HG02981 (cell line): ENCODE measurements around the gene SFI1.
A peak's percentile ranks its signal among the peaks of the same experiment; 100 is the strongest.
"Not testable (repeated sequence)": the region's sequence is repeated elsewhere in the genome, so short reads cannot be mapped to it uniquely, and the experiment has no call there.

ENCODE experiments used
- ATAC-seq: cut with Tn5 transposase; IDR thresholded peaks from one replicate; pipeline ENCODE4 v1.9.1; 2021; ENCODE audit warnings: mild to moderate bottlenecking, moderate library complexity; ENCODE audit not compliant: unreplicated experiment

The SFI1 gene

GRCh38 chr22:31490496-31490925 lies 5.8 kb upstream of the SFI1 start:
- peak; percentile 62 for ATAC-seq

- ATAC-seq = no peak
Observed at GRCh38 chr22:31491218-31491962, 4.9 kb upstream of the SFI1 start.

- ATAC-seq = no peak
Observed at GRCh38 chr22:31492151-31492550, 4.2 kb upstream of the SFI1 start.

GRCh38 chr22:31493355-31493754 lies 3.0 kb upstream of the SFI1 start:
- ATAC-seq = not testable (repeated sequence)

GRCh38 chr22:31495343-31495742 lies 993 bp upstream of the SFI1 start:
- ATAC-seq = no peak

GRCh38 chr22:31496735-31497146 lies 405 bp downstream of the SFI1 start:
- peak; percentile 8 for ATAC-seq

GRCh38 chr22:31497148-31497938 lies 1.0 kb downstream of the SFI1 start:
- no peak for ATAC-seq

- ATAC-seq = no peak
Observed at GRCh38 chr22:31501738-31502137, 5.4 kb downstream of the SFI1 start.

- ATAC-seq = no peak
Observed at GRCh38 chr22:31503211-31503964, 7.1 kb downstream of the SFI1 start.

GRCh38 chr22:31504282-31504681 lies 7.9 kb downstream of the SFI1 start:
- ATAC-seq = no peak

- not testable (repeated sequence) for ATAC-seq
Observed at GRCh38 chr22:31507517-31507916, 11.2 kb downstream of the SFI1 start.

GRCh38 chr22:31508536-31508935 lies 12.2 kb downstream of the SFI1 start:
- no peak for ATAC-seq

- no peak for ATAC-seq
Observed at GRCh38 chr22:31509061-31509762, 12.9 kb downstream of the SFI1 start.

- ATAC-seq = no peak
Observed at GRCh38 chr22:31520051-31520450, 23.7 kb downstream of the SFI1 start.

GRCh38 chr22:31524132-31524531 lies 27.8 kb downstream of the SFI1 start:
- ATAC-seq = not testable (repeated sequence)

- no peak for ATAC-seq
Observed at GRCh38 chr22:31526270-31526669, 29.9 kb downstream of the SFI1 start.

- ATAC-seq = no peak
Observed at GRCh38 chr22:31530823-31531195, 34.5 kb downstream of the SFI1 start.

GRCh38 chr22:31532060-31532459 lies 35.7 kb downstream of the SFI1 start:
- no peak for ATAC-seq

- no peak for ATAC-seq
Observed at GRCh38 chr22:31533374-31533773, 37.0 kb downstream of the SFI1 start.

GRCh38 chr22:31537019-31537535 lies 40.7 kb downstream of the SFI1 start:
- ATAC-seq = no peak

GRCh38 chr22:31538815-31539214 lies 42.5 kb downstream of the SFI1 start:
- no peak for ATAC-seq
